Measurements from ENCODE around the gene SDF4. TPM values are rescaled to one million over a fixed set of nuclear protein-coding genes. Genes with fewer than 3 reads are reported as not detected.

SDF4 gene
- total and polyA plus RNA-seq, 2 of the 13 experiments (the other 11 are each of a cell fraction or from before 2014, with no cell fraction given), result 80.8 to 107 TPM

DNA sequence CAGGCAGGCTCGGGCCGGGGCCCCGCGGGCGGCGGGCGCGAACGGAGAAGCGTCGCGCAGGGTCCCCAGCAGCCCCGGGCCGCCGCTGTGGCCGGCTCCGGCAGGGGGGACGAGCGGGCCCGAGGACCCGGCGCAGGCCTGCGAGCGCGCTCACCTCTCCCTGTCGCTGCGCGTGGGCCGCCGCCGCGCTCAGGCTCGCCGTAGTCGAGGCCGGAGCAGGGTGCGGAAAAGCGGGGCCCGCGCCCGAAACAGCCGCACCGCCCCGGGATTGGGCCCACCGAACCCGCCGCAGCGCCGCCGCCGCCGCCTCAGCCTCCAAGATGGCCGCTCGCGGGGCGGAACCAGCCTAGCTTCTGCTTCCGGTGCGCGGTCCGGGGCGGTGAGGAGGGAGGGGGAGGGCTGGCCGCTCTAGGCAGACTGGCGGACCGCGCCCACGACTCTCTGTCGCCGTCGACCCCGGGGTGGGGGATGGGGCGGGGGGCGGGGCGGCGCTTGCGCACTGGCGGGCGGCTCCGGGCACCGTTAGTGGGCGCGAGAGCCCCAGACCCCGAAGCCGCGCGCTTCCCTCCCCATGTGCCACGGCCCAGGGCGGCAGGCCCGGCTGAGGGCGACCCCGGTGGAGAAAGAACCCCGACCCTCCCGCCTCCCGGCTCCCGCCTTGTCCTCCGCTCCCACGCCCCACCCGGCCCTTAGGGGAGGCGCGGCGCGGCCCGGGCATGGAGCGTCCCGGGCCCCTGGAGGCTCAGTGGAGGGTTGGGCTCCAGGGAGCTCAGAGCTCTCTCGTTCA is 41.9 kb upstream of the SDF4 start, which contains the start of gene UBE2J2 (continued):
- TF ChIP-seq SNAI1 (CRISPR knock-in tag; IDR thresholded peaks at IDR 0.05; ENCODE audit: borderline replicate concordance) (no peak), SKI (IDR thresholded peaks at IDR 0.05; ENCODE audit: partially characterized antibody) (peak; percentile 29), CAMTA2 (CRISPR knock-in tag; IDR thresholded peaks at IDR 0.05; ENCODE audit: borderline replicate concordance) (no peak), ZSCAN22 (CRISPR knock-in tag; IDR thresholded peaks at IDR 0.05) (no peak), ELF3 (CRISPR knock-in tag; IDR thresholded peaks at IDR 0.05) (no peak), NBN (conservative IDR thresholded peaks at IDR 0.05) (no peak), JDP2 (CRISPR knock-in tag; IDR thresholded peaks at IDR 0.05; ENCODE audit: borderline replicate concordance) (no peak), ZFP36L2 (CRISPR knock-in tag; IDR thresholded peaks at IDR 0.05) (no peak), FOXK1 (CRISPR knock-in tag; IDR thresholded peaks at IDR 0.05; ENCODE audit: borderline replicate concordance, low read depth) (peak; percentile 45; the same call in 1 of the 2 replicates), SOX5 (CRISPR knock-in tag; IDR thresholded peaks at IDR 0.05; ENCODE audit: borderline replicate concordance) (no peak), SRSF9 (IDR thresholded peaks at IDR 0.05; ENCODE audit: borderline replicate concordance, insufficient read depth, low read depth, low read length, poor library complexity, severe bottlenecking) (no peak), TP53 (CRISPR knock-in tag; conservative IDR thresholded peaks at IDR 0.05) (no peak), NR2F1 (CRISPR knock-in tag; IDR thresholded peaks at IDR 0.05) (no peak), RELA (CRISPR knock-in tag; IDR thresholded peaks at IDR 0.05) (no peak), ZNF263 (CRISPR knock-in tag; IDR thresholded peaks at IDR 0.05) (no peak), ZNF230 (CRISPR knock-in tag; IDR thresholded peaks at IDR 0.05) (peak; percentile 70; the same call in 1 of the 2 replicates)
- TF ChIP-seq, protein P1, sequence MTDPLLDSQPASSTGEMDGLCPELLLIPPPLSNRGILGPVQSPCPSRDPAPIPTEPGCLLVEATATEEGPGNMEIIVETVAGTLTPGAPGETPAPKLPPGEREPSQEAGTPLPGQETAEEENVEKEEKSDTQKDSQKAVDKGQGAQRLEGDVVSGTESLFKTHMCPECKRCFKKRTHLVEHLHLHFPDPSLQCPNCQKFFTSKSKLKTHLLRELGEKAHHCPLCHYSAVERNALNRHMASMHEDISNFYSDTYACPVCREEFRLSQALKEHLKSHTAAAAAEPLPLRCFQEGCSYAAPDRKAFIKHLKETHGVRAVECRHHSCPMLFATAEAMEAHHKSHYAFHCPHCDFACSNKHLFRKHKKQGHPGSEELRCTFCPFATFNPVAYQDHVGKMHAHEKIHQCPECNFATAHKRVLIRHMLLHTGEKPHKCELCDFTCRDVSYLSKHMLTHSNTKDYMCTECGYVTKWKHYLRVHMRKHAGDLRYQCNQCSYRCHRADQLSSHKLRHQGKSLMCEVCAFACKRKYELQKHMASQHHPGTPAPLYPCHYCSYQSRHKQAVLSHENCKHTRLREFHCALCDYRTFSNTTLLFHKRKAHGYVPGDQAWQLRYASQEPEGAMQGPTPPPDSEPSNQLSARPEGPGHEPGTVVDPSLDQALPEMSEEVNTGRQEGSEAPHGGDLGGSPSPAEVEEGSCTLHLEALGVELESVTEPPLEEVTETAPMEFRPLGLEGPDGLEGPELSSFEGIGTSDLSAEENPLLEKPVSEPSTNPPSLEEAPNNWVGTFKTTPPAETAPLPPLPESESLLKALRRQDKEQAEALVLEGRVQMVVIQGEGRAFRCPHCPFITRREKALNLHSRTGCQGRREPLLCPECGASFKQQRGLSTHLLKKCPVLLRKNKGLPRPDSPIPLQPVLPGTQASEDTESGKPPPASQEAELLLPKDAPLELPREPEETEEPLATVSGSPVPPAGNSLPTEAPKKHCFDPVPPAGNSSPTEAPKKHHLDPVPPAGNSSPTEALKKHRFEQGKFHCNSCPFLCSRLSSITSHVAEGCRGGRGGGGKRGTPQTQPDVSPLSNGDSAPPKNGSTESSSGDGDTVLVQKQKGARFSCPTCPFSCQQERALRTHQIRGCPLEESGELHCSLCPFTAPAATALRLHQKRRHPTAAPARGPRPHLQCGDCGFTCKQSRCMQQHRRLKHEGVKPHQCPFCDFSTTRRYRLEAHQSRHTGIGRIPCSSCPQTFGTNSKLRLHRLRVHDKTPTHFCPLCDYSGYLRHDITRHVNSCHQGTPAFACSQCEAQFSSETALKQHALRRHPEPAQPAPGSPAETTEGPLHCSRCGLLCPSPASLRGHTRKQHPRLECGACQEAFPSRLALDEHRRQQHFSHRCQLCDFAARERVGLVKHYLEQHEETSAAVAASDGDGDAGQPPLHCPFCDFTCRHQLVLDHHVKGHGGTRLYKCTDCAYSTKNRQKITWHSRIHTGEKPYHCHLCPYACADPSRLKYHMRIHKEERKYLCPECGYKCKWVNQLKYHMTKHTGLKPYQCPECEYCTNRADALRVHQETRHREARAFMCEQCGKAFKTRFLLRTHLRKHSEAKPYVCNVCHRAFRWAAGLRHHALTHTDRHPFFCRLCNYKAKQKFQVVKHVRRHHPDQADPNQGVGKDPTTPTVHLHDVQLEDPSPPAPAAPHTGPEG (CRISPR knock-in tag; IDR thresholded peaks at IDR 0.05), result no peak
- TF ChIP-seq, protein P2, sequence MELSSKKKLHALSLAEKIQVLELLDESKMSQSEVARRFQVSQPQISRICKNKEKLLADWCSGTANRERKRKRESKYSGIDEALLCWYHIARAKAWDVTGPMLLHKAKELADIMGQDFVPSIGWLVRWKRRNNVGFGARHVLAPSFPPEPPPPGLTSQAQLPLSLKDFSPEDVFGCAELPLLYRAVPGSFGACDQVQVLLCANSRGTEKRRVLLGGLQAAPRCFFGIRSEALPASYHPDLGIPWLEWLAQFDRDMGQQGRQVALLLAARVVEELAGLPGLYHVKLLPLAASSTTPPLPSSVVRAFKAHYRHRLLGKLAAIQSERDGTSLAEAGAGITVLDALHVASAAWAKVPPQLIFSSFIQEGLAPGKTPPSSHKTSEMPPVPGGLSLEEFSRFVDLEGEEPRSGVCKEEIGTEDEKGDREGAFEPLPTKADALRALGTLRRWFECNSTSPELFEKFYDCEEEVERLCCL (CRISPR knock-in tag; IDR thresholded peaks at IDR 0.05; ENCODE audit: borderline replicate concordance), result no peak
- TF ChIP-seq, protein P3, sequence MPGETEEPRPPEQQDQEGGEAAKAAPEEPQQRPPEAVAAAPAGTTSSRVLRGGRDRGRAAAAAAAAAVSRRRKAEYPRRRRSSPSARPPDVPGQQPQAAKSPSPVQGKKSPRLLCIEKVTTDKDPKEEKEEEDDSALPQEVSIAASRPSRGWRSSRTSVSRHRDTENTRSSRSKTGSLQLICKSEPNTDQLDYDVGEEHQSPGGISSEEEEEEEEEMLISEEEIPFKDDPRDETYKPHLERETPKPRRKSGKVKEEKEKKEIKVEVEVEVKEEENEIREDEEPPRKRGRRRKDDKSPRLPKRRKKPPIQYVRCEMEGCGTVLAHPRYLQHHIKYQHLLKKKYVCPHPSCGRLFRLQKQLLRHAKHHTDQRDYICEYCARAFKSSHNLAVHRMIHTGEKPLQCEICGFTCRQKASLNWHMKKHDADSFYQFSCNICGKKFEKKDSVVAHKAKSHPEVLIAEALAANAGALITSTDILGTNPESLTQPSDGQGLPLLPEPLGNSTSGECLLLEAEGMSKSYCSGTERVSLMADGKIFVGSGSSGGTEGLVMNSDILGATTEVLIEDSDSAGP (CRISPR knock-in tag; IDR thresholded peaks at IDR 0.05; ENCODE audit: borderline replicate concordance), result peak; percentile 46; the same call in 1 of the 2 replicates
- TF ChIP-seq, protein P4, sequence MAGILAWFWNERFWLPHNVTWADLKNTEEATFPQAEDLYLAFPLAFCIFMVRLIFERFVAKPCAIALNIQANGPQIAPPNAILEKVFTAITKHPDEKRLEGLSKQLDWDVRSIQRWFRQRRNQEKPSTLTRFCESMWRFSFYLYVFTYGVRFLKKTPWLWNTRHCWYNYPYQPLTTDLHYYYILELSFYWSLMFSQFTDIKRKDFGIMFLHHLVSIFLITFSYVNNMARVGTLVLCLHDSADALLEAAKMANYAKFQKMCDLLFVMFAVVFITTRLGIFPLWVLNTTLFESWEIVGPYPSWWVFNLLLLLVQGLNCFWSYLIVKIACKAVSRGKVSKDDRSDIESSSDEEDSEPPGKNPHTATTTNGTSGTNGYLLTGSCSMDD (CRISPR knock-in tag; IDR thresholded peaks at IDR 0.05), result no peak
